Measurements from ENCODE around the gene MMP15. TPM values are rescaled to one million over a fixed set of nuclear protein-coding genes. Genes with fewer than 3 reads are reported as not detected.

Gene MMP15
- total RNA-seq, 4 donors from 2014 or later: 2.9 to 6.5 (median 4.5) TPM

DNA sequence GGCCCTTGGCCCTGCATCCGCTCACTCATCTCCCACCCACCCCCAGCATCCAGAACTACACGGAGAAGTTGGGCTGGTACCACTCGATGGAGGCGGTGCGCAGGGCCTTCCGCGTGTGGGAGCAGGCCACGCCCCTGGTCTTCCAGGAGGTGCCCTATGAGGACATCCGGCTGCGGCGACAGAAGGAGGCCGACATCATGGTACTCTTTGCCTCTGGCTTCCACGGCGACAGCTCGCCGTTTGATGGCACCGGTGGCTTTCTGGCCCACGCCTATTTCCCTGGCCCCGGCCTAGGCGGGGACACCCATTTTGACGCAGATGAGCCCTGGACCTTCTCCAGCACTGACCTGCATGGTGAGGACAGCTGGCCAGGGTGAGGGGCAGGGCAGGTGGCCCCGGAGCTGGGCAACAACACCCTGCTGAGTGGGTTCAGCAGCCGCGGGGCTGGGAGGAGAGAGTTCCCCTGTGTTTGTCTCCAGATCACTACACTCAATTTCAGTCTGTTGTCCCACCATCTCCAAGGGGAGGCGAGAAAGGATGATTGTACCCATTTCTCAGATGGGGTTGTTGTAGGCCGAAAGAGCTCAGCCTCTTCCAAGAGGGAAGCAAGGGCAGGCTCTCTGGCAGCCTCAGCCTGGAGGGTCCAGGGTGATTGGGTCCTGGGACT, 14.4 kb downstream of the MMP15 start:
- H3K36me3 ChIP-seq: peaks cover 0 to 74% (median 3%) of the 10 kb centered on the region in 3 donors
- no peak overlapping the region for H3K4me3 ChIP-seq
- H3K9me3 ChIP-seq: no peaks in the 10 kb centered on the region
- no peak overlapping the region for H3K27ac ChIP-seq
- DNase-seq: no peak
- no peaks in the 10 kb centered on the region for H3K27me3 ChIP-seq
- 80 to 96% methylated on average over 1 to 13 of the region's 26 CpGs for WGBS, 2 donors
- intact Hi-C loops (cut with DNase I): no loop called here
- TF ChIP-seq POLR2A (IDR thresholded peaks at IDR 0.05) (no peak), CTCF (IDR thresholded peaks at IDR 0.05) (no peak)
- H3K4me1 ChIP-seq: peaks cover 0 to 12% (median 0%) of the 10 kb centered on the region in 3 donors

- no peak for TF ChIP-seq POLR2A (IDR thresholded peaks at IDR 0.05)
- no peak for TF ChIP-seq CTCF (IDR thresholded peaks at IDR 0.05)
- intact Hi-C loops (cut with DNase I): no loop called here
- Histone ChIP-seq H3K36me3 (peaks cover 0 to 79% (median 3%) of the 10 kb centered on the region in 3 donors), H3K9me3 (no peaks in the 10 kb centered on the region), H3K27ac (no peak overlapping the region), H3K4me1 (peaks cover 0 to 12% (median 0%) of the 10 kb centered on the region in 3 donors), H3K27me3 (no peaks in the 10 kb centered on the region), H3K4me3 (no peak overlapping the region)
- WGBS, 2 donors: 96 to 97% methylated on average over 5 to 7 of the region's 12 CpGs
- no peak for DNase-seq
Observed at GRCh38 chr16:58040496-58040846, 14.9 kb downstream of the MMP15 start.

GRCh38 chr16:58040945-58041627, 15.5 kb downstream of the MMP15 start:
- intact Hi-C loops (cut with DNase I): no loop called here
- Histone ChIP-seq H3K36me3 (peaks cover 0 to 81% (median 3%) of the 10 kb centered on the region in 3 donors), H3K27me3 (no peaks in the 10 kb centered on the region), H3K9me3 (no peaks in the 10 kb centered on the region), H3K4me1 (peaks cover 0 to 6% (median 0%) of the 10 kb centered on the region in 3 donors), H3K27ac (no peak overlapping the region), H3K4me3 (no peak overlapping the region)
- no peak for DNase-seq
- 93% methylated on average over 3 of the region's 14 CpGs; no CpG with 5 or more reads in 1 of the 2 donors for WGBS, 2 donors
- no peak for TF ChIP-seq CTCF (IDR thresholded peaks at IDR 0.05)
- no peak for TF ChIP-seq POLR2A (IDR thresholded peaks at IDR 0.05)

GRCh38 chr16:58041628-58041955, 16.0 kb downstream of the MMP15 start:
- Histone ChIP-seq H3K27me3 (no peaks in the 10 kb centered on the region), H3K4me1 (peaks cover 0 to under 1% (median 0%) of the 10 kb centered on the region in 3 donors), H3K4me3 (no peak overlapping the region), H3K9me3 (no peaks in the 10 kb centered on the region), H3K27ac (no peak overlapping the region), H3K36me3 (peaks cover 0 to 81% (median 3%) of the 10 kb centered on the region in 3 donors)
- TF ChIP-seq CTCF (IDR thresholded peaks at IDR 0.05): no peak
- no peak for TF ChIP-seq POLR2A (IDR thresholded peaks at IDR 0.05)
- 74% methylated on average over 5 of the region's 18 CpGs; no CpG with 5 or more reads in 1 of the 2 donors for WGBS, 2 donors
- intact Hi-C loops (cut with DNase I): no loop called here
- DNase-seq: no peak
